Nephron (organoid): ENCODE results near the gene TRIP6.

ENCODE experiments used
- H3K27ac Mint-ChIP-seq, 3 experiments: 2 replicates each; pipeline ENCODE4 v1.8.0; 2020; ENCODE audit warnings: mixed read lengths in 3 of 3, mild to moderate bottlenecking in 2 of 3, moderate library complexity in 1 of 3
- H3K27me3 Mint-ChIP-seq: 2 replicates; pipeline ENCODE4 v1.8.0; 2021; ENCODE audit warnings: low read depth, mild to moderate bottlenecking, moderate library complexity, mixed read lengths
- H3K36me3 Mint-ChIP-seq: 2 replicates; pipeline ENCODE4 v1.8.0; 2020; ENCODE audit warnings: low read depth, mixed read lengths
- H3K4me1 Mint-ChIP-seq: 2 replicates; pipeline ENCODE4 v1.8.0; 2020; ENCODE audit warnings: mixed read lengths
- H3K4me3 Mint-ChIP-seq, 3 experiments: 2 replicates each; pipeline ENCODE4 v1.8.0; 2020; ENCODE audit warnings: mild to moderate bottlenecking in 3 of 3, mixed read lengths in 3 of 3, moderate library complexity in 2 of 3
- H3K9me3 Mint-ChIP-seq: 2 replicates; pipeline ENCODE4 v1.8.0; 2020; ENCODE audit warnings: mixed read lengths
- CTCF ChIP-seq, 3 experiments: fragments of 200-600 bp; sonication (generic); IDR thresholded peaks; one replicate each; pipeline ENCODE4 v1.5.0; 2021; ENCODE audit warnings: antibody characterized with exemption in 3 of 3; ENCODE audit not compliant: unreplicated experiment in 3 of 3

TRIP6 gene, protein sequence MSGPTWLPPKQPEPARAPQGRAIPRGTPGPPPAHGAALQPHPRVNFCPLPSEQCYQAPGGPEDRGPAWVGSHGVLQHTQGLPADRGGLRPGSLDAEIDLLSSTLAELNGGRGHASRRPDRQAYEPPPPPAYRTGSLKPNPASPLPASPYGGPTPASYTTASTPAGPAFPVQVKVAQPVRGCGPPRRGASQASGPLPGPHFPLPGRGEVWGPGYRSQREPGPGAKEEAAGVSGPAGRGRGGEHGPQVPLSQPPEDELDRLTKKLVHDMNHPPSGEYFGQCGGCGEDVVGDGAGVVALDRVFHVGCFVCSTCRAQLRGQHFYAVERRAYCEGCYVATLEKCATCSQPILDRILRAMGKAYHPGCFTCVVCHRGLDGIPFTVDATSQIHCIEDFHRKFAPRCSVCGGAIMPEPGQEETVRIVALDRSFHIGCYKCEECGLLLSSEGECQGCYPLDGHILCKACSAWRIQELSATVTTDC

DNA sequence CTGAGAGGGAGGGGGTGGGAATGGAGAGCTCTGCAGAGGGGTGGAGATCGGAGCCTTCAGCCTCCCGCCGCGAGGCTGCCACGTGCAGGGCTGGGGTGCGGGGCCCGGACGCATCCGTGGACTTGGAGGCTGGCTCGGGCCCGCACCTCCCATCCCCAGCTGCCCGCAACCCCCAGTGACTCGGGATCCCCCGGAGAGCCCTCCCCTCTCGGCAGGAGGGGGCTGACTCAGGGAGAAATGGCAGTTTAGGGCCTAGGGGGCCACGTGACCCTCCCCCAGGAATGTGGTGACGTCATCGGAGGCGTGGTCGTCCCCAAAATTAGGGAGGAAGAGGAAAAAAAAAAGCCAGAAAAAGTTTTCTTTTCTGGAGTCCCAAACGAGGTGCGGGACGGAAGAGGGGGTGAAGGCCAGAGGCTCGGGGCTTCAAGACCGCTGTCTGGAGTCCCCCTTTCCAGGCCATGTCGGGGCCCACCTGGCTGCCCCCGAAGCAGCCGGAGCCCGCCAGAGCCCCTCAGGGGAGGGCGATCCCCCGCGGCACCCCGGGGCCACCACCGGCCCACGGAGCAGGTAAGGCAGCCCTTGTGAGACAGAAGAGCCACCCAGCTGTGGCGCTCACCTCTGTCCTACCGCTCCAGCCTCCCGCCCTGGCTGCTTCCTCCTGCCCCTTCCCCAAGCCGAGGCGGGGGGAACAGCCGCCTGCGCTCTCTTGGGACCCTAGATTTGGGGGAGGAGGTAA, at the start of gene TRIP6:
TSS of gene TRIP6 (plus strand) at position 348 of the 736 bp plus-strand sequence. CDS start at position 459, 111 bp downstream.
- H3K27me3 Mint-ChIP-seq, result peaks cover 11% of the 10 kb centered on the region
- H3K4me1 Mint-ChIP-seq, result peaks cover 22% of the 10 kb centered on the region
- peak within 1 kb of the TSS; percentile 98 to 99 (median 98) for H3K27ac Mint-ChIP-seq
- H3K4me3 Mint-ChIP-seq, result peak within 1 kb of the TSS; percentile 95 to 100 (median 98)
- H3K36me3 Mint-ChIP-seq, result peaks cover 20% of the 10 kb centered on the region
- TF ChIP-seq CTCF (IDR thresholded peaks at IDR 0.05; ENCODE audit: unreplicated experiment in 3 of 3), result no peak
- no peaks in the 10 kb centered on the region for H3K9me3 Mint-ChIP-seq

DNA sequence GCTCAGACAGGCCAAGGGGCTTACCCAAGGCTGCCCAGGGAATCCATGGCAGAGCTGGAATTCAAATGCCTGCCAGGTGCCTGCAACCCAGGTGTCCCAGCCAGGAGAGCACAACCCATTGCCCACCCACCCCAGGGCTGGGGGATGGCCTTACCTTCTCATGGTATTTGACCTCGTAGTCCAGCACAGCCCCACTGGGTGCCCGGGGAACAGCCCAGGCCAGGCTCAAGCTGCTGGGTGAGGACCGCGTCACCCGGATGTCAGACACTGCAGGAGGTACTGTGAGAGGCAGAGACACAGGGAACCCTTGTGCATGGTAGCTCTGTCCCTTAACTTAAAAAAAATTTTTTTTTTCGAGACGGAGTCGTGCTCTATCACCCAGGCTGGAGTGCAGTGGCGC, 48.8 kb upstream of the TRIP6 start:
- TF ChIP-seq CTCF (IDR thresholded peaks at IDR 0.05; ENCODE audit: unreplicated experiment in 3 of 3), result no peak
- H3K4me3 Mint-ChIP-seq, result no peak overlapping the region
- peaks cover 78% of the 10 kb centered on the region for H3K36me3 Mint-ChIP-seq
- H3K4me1 Mint-ChIP-seq, result no peaks in the 10 kb centered on the region
- no peaks in the 10 kb centered on the region for H3K9me3 Mint-ChIP-seq
- H3K27ac Mint-ChIP-seq, result no peak overlapping the region
- no peaks in the 10 kb centered on the region for H3K27me3 Mint-ChIP-seq

GRCh38 chr7:100818825-100819224, 48.4 kb upstream of the TRIP6 start:
- Mint-ChIP-seq H3K27ac (peak overlapping the region in 1 of 3 experiments; percentile 42), H3K27me3 (no peaks in the 10 kb centered on the region), H3K4me3 (no peak overlapping the region), H3K36me3 (peaks cover 77% of the 10 kb centered on the region), H3K9me3 (no peaks in the 10 kb centered on the region), H3K4me1 (no peaks in the 10 kb centered on the region)
- no peak for TF ChIP-seq CTCF (IDR thresholded peaks at IDR 0.05; ENCODE audit: unreplicated experiment in 3 of 3)

- Mint-ChIP-seq H3K27me3 (no peaks in the 10 kb centered on the region), H3K27ac (no peak overlapping the region), H3K4me3 (no peak overlapping the region), H3K36me3 (peaks cover 72% of the 10 kb centered on the region), H3K4me1 (no peaks in the 10 kb centered on the region), H3K9me3 (no peaks in the 10 kb centered on the region)
- no peak for TF ChIP-seq CTCF (IDR thresholded peaks at IDR 0.05; ENCODE audit: unreplicated experiment in 3 of 3)
Observed at GRCh38 chr7:100819586-100819985, 47.6 kb upstream of the TRIP6 start.

DNA sequence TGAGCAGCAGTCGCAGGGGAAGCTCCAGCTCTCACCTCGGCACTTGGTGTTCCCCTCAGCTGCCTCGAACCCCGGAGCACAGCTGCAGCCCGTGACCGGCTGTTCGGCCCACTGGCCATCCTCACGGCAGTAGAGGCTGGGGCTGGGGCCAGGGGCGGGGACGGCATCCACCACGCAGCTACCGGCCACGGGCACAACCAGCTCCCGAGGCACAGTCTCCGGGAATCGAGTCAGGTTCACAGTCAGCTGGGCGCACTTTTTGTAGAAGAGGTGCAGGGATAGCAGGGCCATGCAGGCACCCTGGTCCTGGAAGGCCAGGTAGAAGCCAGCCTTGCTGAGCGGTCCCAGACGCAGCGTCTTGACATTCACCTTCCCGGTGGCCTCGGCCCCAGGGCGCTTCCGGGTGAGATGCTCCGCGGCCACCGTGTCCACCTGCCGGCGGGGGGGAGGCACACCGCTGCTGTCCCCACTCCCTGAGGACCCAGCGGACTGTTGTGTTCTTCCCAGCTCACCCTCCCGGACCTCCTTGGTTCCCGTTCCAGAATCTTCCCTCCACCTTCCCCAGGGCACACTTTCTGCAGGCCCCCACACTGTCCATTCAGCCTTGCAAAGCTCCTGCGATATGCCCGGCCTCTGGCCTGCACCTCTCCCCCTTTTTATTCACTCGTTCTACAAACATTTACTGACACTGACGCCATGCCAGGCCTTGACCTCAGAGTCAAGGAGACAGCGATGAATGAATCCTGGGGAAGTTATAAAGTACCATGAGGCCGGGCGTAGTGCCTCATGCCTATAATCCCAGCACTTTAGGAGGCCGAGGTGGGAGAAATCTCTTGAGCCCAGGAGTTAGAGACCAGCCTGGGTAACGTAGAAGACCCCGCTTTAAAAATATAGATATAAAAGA, 44.7 kb upstream of the TRIP6 start:
- peaks cover 3% of the 10 kb centered on the region for H3K27me3 Mint-ChIP-seq
- peaks cover 12% of the 10 kb centered on the region for H3K4me1 Mint-ChIP-seq
- H3K27ac Mint-ChIP-seq, result peak overlapping the region in 1 of 3 experiments; percentile 55
- TF ChIP-seq CTCF (IDR thresholded peaks at IDR 0.05; ENCODE audit: unreplicated experiment in 3 of 3), result no peak
- peak overlapping the region; percentile 59 to 67 (median 64) for H3K4me3 Mint-ChIP-seq
- H3K36me3 Mint-ChIP-seq, result peaks cover 52% of the 10 kb centered on the region
- H3K9me3 Mint-ChIP-seq, result no peaks in the 10 kb centered on the region
